GM18502 (cell line): Measurements from ENCODE around the gene ALDH1A2.
"Not testable (repeated sequence)": the region's sequence is repeated elsewhere in the genome, so short reads cannot be mapped to it uniquely, and the experiment has no call there.

ENCODE experiments used
- ATAC-seq: cut with Tn5 transposase; IDR thresholded peaks from one replicate; pipeline ENCODE4 v1.9.1; 2021; ENCODE audit warnings: mild to moderate bottlenecking; ENCODE audit not compliant: unreplicated experiment, poor library complexity

Gene ALDH1A2

GRCh38 chr15:58069008-58069407 lies 3.5 kb upstream of the ALDH1A2 start:
- ATAC-seq, result no peak

- peak; percentile 50 for ATAC-seq
Measured at GRCh38 chr15:58066042-58066867, 744 bp upstream of the ALDH1A2 start.

- no peak for ATAC-seq
Measured at GRCh38 chr15:58064980-58065444, 499 bp downstream of the ALDH1A2 start.

- ATAC-seq, result no peak
Measured at GRCh38 chr15:58064082-58064979, 1.2 kb downstream of the ALDH1A2 start.

GRCh38 chr15:58063614-58064013 lies 1.9 kb downstream of the ALDH1A2 start:
- ATAC-seq, result no peak

GRCh38 chr15:58062983-58063382 lies 2.5 kb downstream of the ALDH1A2 start:
- no peak for ATAC-seq

- ATAC-seq, result no peak
Measured at GRCh38 chr15:58062175-58062574, 3.3 kb downstream of the ALDH1A2 start.

- ATAC-seq, result no peak
Measured at GRCh38 chr15:58060575-58060974, 4.9 kb downstream of the ALDH1A2 start.

GRCh38 chr15:58058729-58059128 lies 6.8 kb downstream of the ALDH1A2 start:
- ATAC-seq, result no peak

- ATAC-seq, result no peak
Measured at GRCh38 chr15:58058073-58058472, 7.4 kb downstream of the ALDH1A2 start.

GRCh38 chr15:58057559-58057958 lies 8.0 kb downstream of the ALDH1A2 start:
- no peak for ATAC-seq

GRCh38 chr15:58056015-58056414 lies 9.5 kb downstream of the ALDH1A2 start:
- no peak for ATAC-seq

- no peak for ATAC-seq
Measured at GRCh38 chr15:58053315-58054153, 12.0 kb downstream of the ALDH1A2 start.

- ATAC-seq, result no peak
Measured at GRCh38 chr15:58052334-58052733, 13.2 kb downstream of the ALDH1A2 start.

GRCh38 chr15:58049520-58050227 lies 15.8 kb downstream of the ALDH1A2 start:
- ATAC-seq, result no peak

GRCh38 chr15:58048261-58048660 lies 17.2 kb downstream of the ALDH1A2 start:
- ATAC-seq, result no peak

GRCh38 chr15:58047149-58047548 lies 18.4 kb downstream of the ALDH1A2 start:
- no peak for ATAC-seq

GRCh38 chr15:58046467-58046866 lies 19.0 kb downstream of the ALDH1A2 start:
- no peak for ATAC-seq

GRCh38 chr15:58045376-58045775 lies 20.1 kb downstream of the ALDH1A2 start:
- not testable (repeated sequence) for ATAC-seq

- no peak for ATAC-seq
Measured at GRCh38 chr15:58044551-58044950, 21.0 kb downstream of the ALDH1A2 start.
